ENCODE results near the gene BHLHE40. TPM values are rescaled to one million over a fixed set of nuclear protein-coding genes. Genes with fewer than 3 reads are reported as not detected.

The BHLHE40 gene
- total and polyA plus RNA-seq, 2 donors (not counting 1 experiment from before 2014, with no cell fraction given), result 16.7 to 28.4 TPM

- no peak overlapping the region for H2AFZ ChIP-seq (ENCODE audit: low read length)
- no peak overlapping the region for H3K27ac ChIP-seq (ENCODE audit: insufficient read depth, low read length)
- H3K4me2 ChIP-seq (ENCODE audit: extremely low read depth, insufficient read depth, low read length), result no peak overlapping the region
- no peak for DNase-seq (ENCODE audit: low read depth in 2 of 2)
- no peaks in the 10 kb centered on the region for H3K4me1 ChIP-seq (ENCODE audit: control insufficient read depth, extremely low read depth, insufficient read depth, low read length)
- H3K79me2 ChIP-seq (ENCODE audit: control insufficient read depth, insufficient read depth, low read length), result no peaks in the 10 kb centered on the region
- TF ChIP-seq, protein P1, sequence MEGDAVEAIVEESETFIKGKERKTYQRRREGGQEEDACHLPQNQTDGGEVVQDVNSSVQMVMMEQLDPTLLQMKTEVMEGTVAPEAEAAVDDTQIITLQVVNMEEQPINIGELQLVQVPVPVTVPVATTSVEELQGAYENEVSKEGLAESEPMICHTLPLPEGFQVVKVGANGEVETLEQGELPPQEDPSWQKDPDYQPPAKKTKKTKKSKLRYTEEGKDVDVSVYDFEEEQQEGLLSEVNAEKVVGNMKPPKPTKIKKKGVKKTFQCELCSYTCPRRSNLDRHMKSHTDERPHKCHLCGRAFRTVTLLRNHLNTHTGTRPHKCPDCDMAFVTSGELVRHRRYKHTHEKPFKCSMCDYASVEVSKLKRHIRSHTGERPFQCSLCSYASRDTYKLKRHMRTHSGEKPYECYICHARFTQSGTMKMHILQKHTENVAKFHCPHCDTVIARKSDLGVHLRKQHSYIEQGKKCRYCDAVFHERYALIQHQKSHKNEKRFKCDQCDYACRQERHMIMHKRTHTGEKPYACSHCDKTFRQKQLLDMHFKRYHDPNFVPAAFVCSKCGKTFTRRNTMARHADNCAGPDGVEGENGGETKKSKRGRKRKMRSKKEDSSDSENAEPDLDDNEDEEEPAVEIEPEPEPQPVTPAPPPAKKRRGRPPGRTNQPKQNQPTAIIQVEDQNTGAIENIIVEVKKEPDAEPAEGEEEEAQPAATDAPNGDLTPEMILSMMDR (conservative IDR thresholded peaks at IDR 0.05 in 1 of 2, IDR thresholded peaks at IDR 0.05 in 1 of 2; ENCODE audit: low read depth in 1 of 2, low read length in 2 of 2), result no peak
- no peak for TF ChIP-seq EZH2 (IDR thresholded peaks at IDR 0.05; ENCODE audit: low read length, missing control alignments)
- H4K20me1 ChIP-seq (ENCODE audit: control insufficient read depth, extremely low read depth, insufficient read depth, low read length), result no peaks in the 10 kb centered on the region
- H3K9ac ChIP-seq (ENCODE audit: insufficient read depth, low read length), result no peak overlapping the region
- H3K4me3 ChIP-seq (replicated peaks in 1 of 4; ENCODE audit: control extremely low read depth in 1 of 4, insufficient read depth in 1 of 4, low read depth in 3 of 4, low read length in 4 of 4), result no peak overlapping the region
- H3K36me3 ChIP-seq (ENCODE audit: control insufficient read depth, insufficient read depth, low read length), result no peaks in the 10 kb centered on the region
- H3K9me3 ChIP-seq (ENCODE audit: control insufficient read depth, insufficient read depth, low read depth, low read length), result no peaks in the 10 kb centered on the region
- no peaks in the 10 kb centered on the region for H3K27me3 ChIP-seq (ENCODE audit: control insufficient read depth, insufficient read depth, low read length)
These were observed 23.6 kb downstream of the BHLHE40 start for GRCh38 chr3:5002871-5003247.

DNA sequence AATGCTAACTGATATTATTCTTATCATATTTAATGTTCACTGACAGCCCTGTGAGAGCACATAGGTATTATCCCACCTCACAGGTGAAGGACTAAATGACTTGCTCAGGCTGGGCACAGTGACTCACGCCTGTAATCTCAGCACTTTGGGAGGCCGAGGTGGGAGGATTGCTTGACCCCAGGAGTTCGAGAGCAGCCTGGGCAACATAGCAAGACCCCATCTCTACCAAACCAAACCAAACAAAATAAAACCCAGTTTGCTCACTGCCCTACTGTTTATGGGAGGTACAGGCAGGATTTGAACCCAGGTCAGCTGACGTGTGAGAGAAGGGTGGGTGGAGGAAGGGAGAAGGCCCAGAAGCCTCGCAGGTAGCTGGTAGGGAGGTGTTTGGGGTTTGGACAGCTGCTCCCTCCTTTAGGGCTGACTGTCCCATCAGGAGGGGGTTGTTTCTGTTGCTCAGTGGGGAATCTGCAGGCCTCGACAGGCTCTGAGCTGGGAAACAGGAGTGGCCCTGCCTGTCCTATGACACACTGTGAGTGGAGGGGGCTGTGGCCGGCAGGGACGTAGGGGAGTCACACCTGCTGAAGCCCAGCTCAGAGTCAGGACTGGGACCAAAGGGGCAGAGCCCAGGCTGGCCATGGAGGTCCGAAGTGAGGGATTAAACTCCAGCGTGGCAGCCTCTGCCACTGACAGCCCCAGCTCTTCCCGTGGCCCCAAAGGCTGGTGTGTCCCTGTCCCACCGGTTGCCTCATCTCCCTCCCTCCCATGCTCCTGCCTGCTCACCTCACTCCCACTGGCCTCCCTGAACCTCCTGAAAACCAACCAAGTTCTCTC is 25.3 kb downstream of the BHLHE40 start:
- no peak for DNase-seq (ENCODE audit: low read depth in 2 of 2)
- Histone ChIP-seq H4K20me1 (ENCODE audit: control insufficient read depth, extremely low read depth, insufficient read depth, low read length) (no peaks in the 10 kb centered on the region), H3K27ac (ENCODE audit: insufficient read depth, low read length) (no peak overlapping the region), H3K9ac (ENCODE audit: insufficient read depth, low read length) (no peak overlapping the region), H3K79me2 (ENCODE audit: control insufficient read depth, insufficient read depth, low read length) (no peaks in the 10 kb centered on the region), H3K27me3 (ENCODE audit: control insufficient read depth, insufficient read depth, low read length) (no peaks in the 10 kb centered on the region), H3K4me2 (ENCODE audit: extremely low read depth, insufficient read depth, low read length) (no peak overlapping the region), H2AFZ (ENCODE audit: low read length) (no peak overlapping the region), H3K4me3 (replicated peaks in 1 of 4; ENCODE audit: control extremely low read depth in 1 of 4, insufficient read depth in 1 of 4, low read depth in 3 of 4, low read length in 4 of 4) (no peak overlapping the region), H3K36me3 (ENCODE audit: control insufficient read depth, insufficient read depth, low read length) (no peaks in the 10 kb centered on the region), H3K4me1 (ENCODE audit: control insufficient read depth, extremely low read depth, insufficient read depth, low read length) (no peaks in the 10 kb centered on the region), H3K9me3 (ENCODE audit: control insufficient read depth, insufficient read depth, low read depth, low read length) (no peaks in the 10 kb centered on the region)
- no peak for TF ChIP-seq EZH2 (IDR thresholded peaks at IDR 0.05; ENCODE audit: low read length, missing control alignments)
- TF ChIP-seq, protein P1 (conservative IDR thresholded peaks at IDR 0.05 in 1 of 2, IDR thresholded peaks at IDR 0.05 in 1 of 2; ENCODE audit: low read depth in 1 of 2, low read length in 2 of 2), result no peak

DNA sequence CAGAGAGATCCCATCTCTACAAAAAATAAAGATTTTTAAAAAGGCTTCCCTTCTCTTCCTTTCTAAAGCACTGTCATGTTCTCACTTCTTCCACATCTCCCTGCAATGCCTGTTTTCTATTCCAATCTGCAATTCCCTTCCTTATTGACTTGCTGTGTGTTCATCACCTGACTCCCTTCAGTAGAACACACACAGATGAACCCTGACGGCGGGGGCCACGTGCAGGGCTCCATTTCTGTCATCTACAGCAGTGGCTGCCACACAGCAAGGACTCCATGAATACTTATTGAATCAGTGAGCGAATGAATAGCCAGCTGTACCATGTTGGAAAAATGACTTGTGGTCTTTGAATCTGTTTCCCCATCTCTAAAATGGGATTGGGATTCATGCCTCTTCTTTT is 26.1 kb downstream of the BHLHE40 start:
- H2AFZ ChIP-seq (ENCODE audit: low read length), result no peak overlapping the region
- H4K20me1 ChIP-seq (ENCODE audit: control insufficient read depth, extremely low read depth, insufficient read depth, low read length), result no peaks in the 10 kb centered on the region
- no peaks in the 10 kb centered on the region for H3K4me1 ChIP-seq (ENCODE audit: control insufficient read depth, extremely low read depth, insufficient read depth, low read length)
- H3K79me2 ChIP-seq (ENCODE audit: control insufficient read depth, insufficient read depth, low read length), result no peaks in the 10 kb centered on the region
- H3K36me3 ChIP-seq (ENCODE audit: control insufficient read depth, insufficient read depth, low read length), result no peaks in the 10 kb centered on the region
- TF ChIP-seq EZH2 (IDR thresholded peaks at IDR 0.05; ENCODE audit: low read length, missing control alignments), result no peak
- TF ChIP-seq, protein P1 (conservative IDR thresholded peaks at IDR 0.05 in 1 of 2, IDR thresholded peaks at IDR 0.05 in 1 of 2; ENCODE audit: low read depth in 1 of 2, low read length in 2 of 2), result no peak
- H3K4me3 ChIP-seq (replicated peaks in 1 of 4; ENCODE audit: control extremely low read depth in 1 of 4, insufficient read depth in 1 of 4, low read depth in 3 of 4, low read length in 4 of 4), result no peak overlapping the region
- H3K27ac ChIP-seq (ENCODE audit: insufficient read depth, low read length), result no peak overlapping the region
- H3K27me3 ChIP-seq (ENCODE audit: control insufficient read depth, insufficient read depth, low read length), result no peaks in the 10 kb centered on the region
- no peak overlapping the region for H3K9ac ChIP-seq (ENCODE audit: insufficient read depth, low read length)
- no peak overlapping the region for H3K4me2 ChIP-seq (ENCODE audit: extremely low read depth, insufficient read depth, low read length)
- H3K9me3 ChIP-seq (ENCODE audit: control insufficient read depth, insufficient read depth, low read depth, low read length), result no peaks in the 10 kb centered on the region
- no peak for DNase-seq (ENCODE audit: low read depth in 2 of 2)

All from fibroblast of lung (primary cell).